ENCODE measurements around the gene ARL17B.

DNA sequence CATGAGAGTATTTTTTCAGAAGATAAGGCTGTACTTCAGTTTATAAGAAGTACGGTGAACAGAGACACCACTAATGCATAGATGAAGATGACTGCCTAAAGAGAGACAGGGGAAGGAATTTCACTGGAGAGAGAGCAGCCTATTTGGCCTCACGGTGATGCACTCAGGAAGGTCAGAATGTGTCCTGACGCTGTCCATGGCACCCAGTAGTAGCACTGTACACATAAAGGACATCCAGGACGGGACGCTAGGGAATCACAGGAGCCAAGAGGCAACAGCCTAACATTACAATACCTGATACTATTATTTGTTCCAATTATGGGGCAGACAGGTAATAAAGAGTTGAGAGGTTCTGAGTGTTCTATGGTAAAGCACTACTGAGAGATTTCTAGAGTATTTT is 91.5 kb downstream of the ARL17B start:
- TF ChIP-seq, protein P1, sequence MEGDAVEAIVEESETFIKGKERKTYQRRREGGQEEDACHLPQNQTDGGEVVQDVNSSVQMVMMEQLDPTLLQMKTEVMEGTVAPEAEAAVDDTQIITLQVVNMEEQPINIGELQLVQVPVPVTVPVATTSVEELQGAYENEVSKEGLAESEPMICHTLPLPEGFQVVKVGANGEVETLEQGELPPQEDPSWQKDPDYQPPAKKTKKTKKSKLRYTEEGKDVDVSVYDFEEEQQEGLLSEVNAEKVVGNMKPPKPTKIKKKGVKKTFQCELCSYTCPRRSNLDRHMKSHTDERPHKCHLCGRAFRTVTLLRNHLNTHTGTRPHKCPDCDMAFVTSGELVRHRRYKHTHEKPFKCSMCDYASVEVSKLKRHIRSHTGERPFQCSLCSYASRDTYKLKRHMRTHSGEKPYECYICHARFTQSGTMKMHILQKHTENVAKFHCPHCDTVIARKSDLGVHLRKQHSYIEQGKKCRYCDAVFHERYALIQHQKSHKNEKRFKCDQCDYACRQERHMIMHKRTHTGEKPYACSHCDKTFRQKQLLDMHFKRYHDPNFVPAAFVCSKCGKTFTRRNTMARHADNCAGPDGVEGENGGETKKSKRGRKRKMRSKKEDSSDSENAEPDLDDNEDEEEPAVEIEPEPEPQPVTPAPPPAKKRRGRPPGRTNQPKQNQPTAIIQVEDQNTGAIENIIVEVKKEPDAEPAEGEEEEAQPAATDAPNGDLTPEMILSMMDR (IDR thresholded peaks at IDR 0.05): no peak
- TF ChIP-seq POLR2A (IDR thresholded peaks at IDR 0.05): no peak

Data from heart left ventricle (tissue), 13 donors.